Fibroblast of skin of right quadriceps (primary cell): ENCODE data around the gene KIF20A.
"Not testable (repeated sequence)": the region's sequence is repeated elsewhere in the genome, so short reads cannot be mapped to it uniquely, and the experiment has no call there.

Experiments
- DNase-seq: peaks from one replicate; pipeline ENCODE4 v3.0.0-alpha.2; 2013

The KIF20A gene

GRCh38 chr5:138188626-138189025, 9.7 kb downstream of the KIF20A start:
- DNase-seq, result no peak

GRCh38 chr5:138192826-138193225, 13.9 kb downstream of the KIF20A start:
- no peak for DNase-seq

DNA sequence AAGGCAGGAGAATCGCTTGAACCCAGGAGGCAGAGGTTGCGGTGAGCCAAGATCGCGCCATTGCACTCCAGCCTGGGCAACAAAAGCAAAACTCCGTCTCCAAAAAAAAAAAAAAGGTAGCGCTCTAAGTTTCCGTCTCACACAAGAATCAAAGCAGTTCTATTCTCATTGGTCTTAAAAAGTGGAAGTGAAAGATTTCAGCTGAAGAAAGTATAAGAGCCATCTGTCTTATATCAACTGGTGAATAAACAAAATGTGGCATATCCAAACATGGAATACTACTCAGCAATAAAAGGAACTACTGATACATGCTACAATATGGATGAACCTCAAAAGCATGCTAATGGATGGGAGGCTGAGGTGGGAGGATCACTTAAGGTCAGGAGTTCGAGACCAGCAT, 14.9 kb downstream of the KIF20A start:
- not testable (repeated sequence) for DNase-seq

GRCh38 chr5:138210985-138211384, 32.1 kb downstream of the KIF20A start:
- DNase-seq, result no peak

DNA sequence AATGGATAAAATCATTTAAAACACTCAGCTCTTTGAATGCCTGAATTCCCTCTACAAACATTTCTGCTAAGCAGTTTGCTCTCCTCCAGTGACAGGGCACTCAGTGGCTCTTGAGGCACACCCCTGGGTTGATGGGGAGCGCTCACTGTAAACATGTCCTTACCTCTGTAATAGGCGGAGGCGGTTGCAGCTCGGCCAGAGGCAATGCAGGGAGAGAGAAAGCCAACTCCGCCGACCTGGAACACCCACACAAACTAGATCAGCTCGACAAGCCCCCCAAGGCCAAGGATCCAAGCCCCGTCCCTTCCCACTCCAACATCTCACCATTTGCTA, 33.9 kb downstream of the KIF20A start:
- DNase-seq, result peak; percentile 1

GRCh38 chr5:138213161-138214029, 34.5 kb downstream of the KIF20A start, which contains the start of gene CDC23:
TSS of gene CDC23 (minus strand) at chr5:138213323. CDS start at chr5:138213312, 11 bp downstream.
- DNase-seq, result peak; percentile 99

GRCh38 chr5:138216799-138217198, 37.9 kb downstream of the KIF20A start:
- DNase-seq, result no peak

GRCh38 chr5:138223532-138223931, 44.6 kb downstream of the KIF20A start:
- no peak for DNase-seq

- DNase-seq, result no peak
Observed at GRCh38 chr5:138224712-138225111, 45.8 kb downstream of the KIF20A start.

GRCh38 chr5:138226910-138227309, 48.0 kb downstream of the KIF20A start:
- no peak for DNase-seq

GRCh38 chr5:138229387-138229786, 50.5 kb downstream of the KIF20A start:
- no peak for DNase-seq

- peak; percentile 22 for DNase-seq
Observed at GRCh38 chr5:138230261-138230660, 51.3 kb downstream of the KIF20A start.

DNA sequence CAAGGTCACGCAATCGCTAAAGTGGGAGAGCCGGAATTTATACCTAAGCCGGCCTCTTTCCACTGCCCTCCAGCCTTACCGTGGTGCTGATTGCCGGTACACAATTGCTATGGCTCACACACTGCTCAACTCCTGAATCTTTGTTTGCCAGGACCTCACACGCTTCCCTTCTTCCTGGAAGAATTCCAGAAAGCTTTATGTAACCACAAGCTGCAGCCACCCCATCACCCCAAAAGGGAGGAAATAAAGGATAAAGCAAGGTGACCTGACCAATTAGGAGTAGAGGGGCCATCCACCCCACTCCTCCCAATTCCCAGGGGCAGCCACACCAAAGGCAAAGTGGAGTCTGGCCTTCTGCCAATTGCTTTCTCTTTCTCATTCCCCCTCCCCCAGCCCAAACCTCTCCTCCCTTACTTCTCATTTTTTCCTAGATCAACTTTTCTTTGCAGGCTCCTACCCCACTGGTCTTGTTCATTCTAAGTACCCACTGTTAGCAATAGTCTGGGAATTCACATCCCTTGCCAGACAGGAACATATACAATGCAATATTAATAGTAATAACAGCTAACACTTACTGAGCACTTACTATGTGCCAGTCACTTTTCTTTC, 52.2 kb downstream of the KIF20A start:
- DNase-seq, result peak; percentile 41

GRCh38 chr5:138233280-138233679, 54.4 kb downstream of the KIF20A start:
- DNase-seq, result no peak

DNA sequence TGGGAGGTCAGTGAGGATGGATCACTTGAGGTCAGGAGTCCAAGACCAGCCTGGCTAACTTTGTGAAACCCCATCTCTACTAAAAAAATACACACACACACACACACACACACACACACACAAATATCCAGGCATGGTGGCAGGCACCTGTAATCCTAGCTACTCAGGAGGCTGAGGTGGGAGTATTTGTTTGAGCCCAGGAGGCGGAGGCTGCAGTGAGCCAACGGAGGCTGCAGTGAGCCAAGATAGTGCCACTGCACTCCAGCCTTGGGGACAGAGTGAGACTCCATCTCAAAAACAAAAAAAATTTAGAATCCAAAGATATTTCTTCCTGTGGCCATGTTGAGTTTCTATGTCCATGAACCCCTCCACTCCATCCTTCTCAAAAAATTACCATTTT, 55.7 kb downstream of the KIF20A start:
- DNase-seq, result no peak
